Hepatocyte (in vitro differentiated cells): ENCODE measurements around the gene MTAP.

ENCODE experiments used
- CTCF ChIP-seq: fragments of 200-600 bp; sonication (generic); IDR thresholded peaks from 2 replicates; pipeline ENCODE4 v1.5.1; 2016; ENCODE audit warnings: antibody characterized with exemption, mild to moderate bottlenecking; ENCODE audit not compliant: poor library complexity
- EZH2 ChIP-seq: fragments of 200-600 bp; sonication (generic); IDR thresholded peaks from 2 replicates; pipeline ENCODE4 v1.6.1; 2016; ENCODE audit warnings: antibody characterized with exemption, mild to moderate bottlenecking, borderline replicate concordance
- EZH2phosphoT487 ChIP-seq: fragments of 200-600 bp; sonication (generic); IDR thresholded peaks from one replicate; pipeline ENCODE4 v1.6.1; 2018; ENCODE audit warnings: antibody characterized with exemption, mild to moderate bottlenecking, low read depth, moderate library complexity; ENCODE audit not compliant: unreplicated experiment, severe bottlenecking

GRCh38 chr9:21795483-21795882, 7.0 kb upstream of the MTAP start:
- TF ChIP-seq EZH2phosphoT487: no peak
- no peak for TF ChIP-seq EZH2
- TF ChIP-seq CTCF: no peak
